GM11168 (cell line): Measurements from ENCODE around the gene KDM6B.

Source experiments
- in situ Hi-C: fragments of 300-500 bp; cut with MboI; formaldehyde crosslinking; loops from one replicate; pipeline ENCODE4 v1.12.0; 2022; ENCODE audit warnings: low sequenced_read_pairs; ENCODE audit not compliant: unreplicated experiment

Gene KDM6B

DNA sequence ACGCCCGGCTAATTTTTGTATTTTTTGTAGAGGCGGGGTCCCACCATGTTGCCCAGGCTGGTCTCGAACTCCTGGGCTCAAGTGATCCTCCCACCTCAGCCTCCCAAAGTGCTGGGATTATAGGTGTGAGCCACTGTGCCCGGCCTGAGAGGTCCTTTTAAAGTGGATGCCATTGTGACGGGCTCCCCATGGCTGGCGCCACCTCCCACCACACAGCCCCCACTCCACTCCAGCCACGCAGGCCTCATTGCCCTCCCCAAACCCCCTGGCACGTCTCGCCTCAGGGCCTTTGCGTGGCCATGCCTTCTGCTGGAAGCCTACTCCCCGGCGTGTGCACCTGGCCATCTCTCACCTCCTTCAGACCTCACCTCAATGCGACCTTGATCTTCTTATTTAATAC lies 11.9 kb upstream of the KDM6B start:
- in situ Hi-C loops, result no loop called here

DNA sequence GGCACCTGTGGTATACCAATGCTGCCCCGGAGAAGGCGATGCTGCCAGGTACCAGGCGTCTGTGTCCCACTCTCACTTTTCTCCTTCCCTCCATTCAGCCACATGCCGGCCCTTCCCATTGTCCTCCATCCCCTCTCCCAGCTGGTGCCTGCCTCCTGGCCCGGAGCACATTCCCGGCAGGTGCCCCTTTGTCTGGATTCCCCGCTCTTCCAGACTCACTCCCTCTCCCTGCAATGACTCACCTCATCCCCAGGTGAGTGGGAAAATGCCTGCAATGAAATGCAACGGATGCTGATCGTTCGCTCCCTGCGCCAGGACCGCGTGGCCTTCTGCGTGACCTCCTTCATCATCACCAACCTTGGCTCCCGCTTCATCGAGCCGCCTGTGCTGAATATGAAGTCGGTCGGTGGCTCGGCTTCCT lies 10.4 kb upstream of the KDM6B start:
- in situ Hi-C loops, result no loop called here

DNA sequence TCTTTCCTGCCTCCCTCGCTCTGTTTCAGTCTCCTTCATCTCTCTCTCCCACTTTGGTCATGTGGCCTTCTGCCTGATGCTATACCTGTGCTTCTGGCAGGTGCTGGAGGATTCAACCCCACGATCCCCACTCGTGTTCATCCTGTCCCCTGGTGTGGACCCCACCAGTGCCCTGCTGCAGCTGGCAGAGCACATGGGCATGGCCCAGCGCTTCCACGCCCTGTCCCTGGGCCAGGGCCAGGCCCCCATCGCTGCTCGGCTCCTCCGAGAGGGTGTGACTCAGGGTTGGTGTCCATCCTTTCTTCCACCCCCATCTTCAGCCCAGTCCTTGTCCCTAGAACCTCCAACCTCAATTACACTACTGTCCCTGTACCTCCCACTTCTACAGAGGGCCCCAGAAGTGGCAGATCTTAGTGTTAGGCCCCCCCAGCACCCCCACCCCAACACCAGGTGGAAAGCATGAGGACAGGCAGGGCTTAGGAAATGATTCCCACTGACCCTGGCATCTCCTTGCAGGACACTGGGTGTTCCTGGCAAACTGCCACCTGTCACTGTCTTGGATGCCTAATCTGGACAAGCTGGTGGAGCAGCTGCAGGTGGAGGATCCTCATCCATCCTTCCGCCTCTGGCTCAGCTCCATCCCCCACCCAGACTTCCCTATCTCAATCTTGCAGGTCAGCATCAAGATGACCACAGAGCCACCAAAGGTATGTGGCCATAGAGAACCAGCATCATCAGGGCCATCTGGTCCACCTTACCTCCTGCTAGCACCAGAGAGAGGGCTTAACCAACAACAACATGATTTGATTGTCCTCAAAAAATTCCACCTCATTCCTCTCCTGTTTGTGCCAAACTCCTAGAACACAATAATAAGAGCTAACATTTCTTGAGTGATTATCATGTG lies 9.7 kb upstream of the KDM6B start:
- in situ Hi-C loops, result no loop called here

DNA sequence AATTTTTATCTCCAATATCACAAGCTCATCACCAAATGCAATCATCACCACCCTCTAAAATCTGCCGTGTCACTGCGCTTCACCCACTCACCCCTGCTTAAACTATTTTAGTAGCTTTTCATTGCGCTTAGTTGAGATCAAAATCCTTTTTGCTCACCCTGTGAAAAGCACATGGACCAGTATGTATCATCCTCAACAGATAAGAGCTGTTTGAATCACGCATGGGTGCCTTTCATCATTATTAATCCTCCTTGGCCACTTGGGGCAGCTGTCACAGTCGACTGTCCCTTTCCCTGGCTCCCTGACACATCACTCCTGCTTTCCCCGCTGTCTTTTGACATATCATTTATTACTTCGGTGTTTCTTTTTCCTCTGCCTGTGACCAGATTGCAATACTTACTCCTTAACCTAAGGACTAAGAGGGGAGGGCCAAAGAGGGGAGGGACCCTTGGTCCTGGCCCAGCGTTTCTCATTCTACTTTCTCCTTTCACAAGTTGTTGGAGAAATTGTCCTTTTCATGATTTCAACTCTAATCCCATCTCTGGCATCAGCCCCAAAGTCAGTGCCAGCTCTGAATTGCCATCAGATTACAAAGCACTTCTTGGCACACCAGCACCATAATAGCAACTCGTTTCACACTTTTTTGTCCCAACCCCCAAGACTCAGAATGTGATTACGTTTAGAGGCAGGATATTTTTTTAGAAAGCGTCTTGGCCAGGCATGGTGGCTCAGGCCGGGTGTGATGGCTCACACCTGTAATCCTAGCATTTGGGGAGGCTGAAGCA lies 8.6 kb upstream of the KDM6B start:
- in situ Hi-C loops, result no loop called here

DNA sequence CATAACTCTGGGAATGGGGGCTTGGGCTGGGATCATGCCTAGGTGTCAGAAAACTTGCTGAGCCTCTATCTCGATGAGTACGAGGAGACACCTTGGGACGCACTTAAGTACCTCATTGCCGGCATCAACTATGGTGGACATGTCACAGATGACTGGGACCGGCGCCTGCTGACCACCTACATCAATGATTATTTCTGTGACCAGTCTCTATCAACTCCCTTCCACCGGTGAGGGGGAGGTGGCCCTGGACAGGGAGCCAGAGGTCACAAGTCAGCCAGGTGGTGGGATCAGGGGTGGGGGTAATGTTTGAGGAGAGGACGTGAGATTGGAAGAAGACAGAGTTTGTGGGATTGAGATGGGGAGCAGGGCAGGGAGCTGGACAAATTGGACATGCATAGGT lies 3.4 kb upstream of the KDM6B start:
- in situ Hi-C loops, result no loop called here

DNA sequence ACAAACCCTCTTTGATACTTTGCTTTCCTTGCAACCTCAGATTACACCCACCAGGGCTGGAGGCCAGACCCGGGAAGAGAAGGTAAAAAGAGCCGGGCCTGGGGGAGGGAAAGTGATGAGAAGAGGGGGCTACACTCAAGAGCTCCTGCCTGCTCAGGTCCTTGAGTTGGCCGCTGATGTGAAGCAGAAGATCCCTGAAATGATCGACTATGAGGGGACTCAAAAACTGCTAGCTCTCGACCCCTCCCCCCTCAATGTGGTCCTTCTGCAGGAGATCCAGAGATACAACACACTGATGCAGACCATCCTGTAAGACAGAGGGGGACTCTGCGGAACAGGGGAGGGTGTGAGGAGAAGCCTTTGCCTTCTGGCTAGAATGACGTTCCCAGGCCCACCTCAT lies 2.8 kb upstream of the KDM6B start:
- in situ Hi-C loops, result no loop called here

DNA sequence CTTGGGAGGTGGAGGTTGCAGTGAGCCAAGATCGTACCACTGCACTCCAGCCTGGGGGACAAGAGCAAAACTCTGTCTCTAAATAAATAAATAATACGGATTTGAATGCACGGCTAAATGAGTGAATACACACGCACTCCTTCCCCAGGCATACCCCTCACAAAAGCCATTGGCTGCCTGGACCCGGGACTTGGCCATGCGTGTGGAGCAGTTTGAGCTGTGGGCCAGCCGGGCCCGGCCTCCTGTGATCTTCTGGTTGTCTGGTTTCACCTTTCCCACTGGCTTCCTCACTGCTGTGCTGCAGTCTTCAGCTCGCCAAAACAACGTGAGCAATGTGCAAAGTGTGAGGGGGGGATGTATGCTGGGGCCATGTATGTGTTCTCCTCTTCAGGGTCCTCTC lies 1.6 kb upstream of the KDM6B start:
- in situ Hi-C loops, result no loop called here

DNA sequence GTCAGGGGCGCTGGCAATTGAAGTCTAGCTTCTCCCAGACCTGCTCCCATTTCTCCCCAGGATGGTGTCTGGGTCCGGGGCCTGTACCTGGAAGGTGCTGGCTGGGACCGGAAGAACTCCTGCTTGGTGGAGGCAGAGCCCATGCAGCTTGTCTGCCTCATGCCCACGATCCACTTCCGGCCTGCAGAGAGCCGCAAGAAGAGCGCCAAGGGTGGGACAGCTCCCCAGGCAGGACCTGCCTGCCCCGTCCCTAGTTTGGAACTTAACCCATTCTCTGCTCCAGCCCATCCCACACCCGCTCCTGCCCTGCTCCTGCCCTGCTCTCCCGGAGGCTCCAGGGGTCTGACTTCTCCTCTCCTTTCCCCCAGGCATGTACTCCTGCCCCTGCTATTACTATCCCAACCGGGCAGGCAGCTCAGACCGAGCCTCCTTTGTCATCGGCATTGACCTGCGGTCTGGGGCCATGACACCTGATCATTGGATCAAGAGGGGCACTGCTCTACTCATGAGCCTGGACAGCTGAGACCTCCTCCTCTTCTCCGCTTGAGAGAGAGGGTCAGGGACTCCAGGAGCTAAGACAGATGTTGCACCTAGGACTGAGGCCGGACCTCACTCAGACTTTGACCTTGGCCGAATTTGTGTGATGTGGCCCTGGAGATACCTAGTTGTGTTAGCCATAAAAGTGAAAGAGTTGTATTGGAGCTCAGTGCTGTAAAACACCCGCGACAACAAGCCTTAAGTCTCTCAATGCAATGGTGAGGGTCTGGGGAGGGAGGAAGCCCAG lies 814 bp upstream of the KDM6B start:
- in situ Hi-C loops, result no loop called here

DNA sequence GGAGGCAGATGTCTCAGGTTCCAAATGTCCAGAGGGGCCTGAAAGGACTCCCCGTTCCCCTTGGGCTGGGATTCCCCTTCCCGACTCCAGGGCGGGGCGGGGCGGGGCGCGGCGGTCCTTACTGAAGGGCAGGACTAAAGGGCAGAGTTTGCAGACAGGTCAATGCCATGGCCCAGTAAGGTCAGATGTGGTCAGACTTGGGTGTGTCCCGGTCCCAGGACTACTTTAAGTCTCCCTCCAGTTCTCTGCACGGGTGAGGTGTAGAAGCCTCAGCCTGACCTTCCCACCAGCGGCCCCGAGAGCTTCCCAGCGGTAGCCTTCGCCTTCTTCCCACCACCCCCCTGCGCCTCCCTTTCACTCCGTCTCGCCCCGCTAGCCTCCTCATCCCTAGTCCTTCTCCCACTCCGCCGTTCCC lies 532 bp downstream of the KDM6B start:
- in situ Hi-C loops, result no loop called here

DNA sequence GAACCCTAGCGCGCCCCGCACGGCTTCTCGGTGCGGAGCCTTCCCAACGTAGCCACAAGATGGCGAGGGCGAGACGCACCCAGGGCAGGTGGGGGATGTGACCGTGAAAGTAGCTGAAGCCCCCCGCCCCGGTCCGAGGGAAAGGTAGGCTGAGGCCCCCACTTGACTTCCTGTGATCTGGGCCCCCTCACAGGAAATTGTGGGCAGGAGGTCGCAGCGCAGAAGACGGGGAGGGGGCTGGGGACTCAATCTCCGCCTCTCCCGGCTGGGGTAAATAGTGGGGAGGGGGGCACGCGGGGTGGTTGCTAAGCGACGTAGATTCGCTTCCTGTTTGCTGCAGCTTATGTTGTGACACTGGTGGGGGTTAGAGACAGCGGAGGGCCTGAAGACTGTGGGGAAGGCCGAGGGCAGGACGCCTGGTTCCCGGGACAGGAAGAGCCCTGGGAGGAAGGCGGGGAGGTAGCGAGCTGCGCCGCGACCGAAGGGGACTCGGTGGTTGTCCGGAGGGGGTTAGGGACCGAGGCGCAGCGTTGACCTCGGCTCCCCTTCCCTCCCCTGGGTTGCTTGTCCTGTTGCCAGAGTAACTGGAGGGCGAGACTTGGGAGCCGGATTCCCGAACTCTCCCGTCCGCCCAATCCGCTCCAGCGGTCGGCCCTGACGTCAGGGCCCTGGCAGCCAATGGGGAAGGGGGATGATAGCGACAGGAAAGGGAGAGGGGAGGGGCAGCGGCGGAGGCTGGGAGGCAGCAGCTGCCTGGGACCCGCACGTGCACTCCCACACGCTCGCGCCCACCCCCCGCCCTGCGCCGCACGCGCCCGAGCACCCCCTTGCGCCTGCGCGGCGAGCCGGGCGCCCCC lies 1.2 kb downstream of the KDM6B start:
- in situ Hi-C loops, result no loop called here

DNA sequence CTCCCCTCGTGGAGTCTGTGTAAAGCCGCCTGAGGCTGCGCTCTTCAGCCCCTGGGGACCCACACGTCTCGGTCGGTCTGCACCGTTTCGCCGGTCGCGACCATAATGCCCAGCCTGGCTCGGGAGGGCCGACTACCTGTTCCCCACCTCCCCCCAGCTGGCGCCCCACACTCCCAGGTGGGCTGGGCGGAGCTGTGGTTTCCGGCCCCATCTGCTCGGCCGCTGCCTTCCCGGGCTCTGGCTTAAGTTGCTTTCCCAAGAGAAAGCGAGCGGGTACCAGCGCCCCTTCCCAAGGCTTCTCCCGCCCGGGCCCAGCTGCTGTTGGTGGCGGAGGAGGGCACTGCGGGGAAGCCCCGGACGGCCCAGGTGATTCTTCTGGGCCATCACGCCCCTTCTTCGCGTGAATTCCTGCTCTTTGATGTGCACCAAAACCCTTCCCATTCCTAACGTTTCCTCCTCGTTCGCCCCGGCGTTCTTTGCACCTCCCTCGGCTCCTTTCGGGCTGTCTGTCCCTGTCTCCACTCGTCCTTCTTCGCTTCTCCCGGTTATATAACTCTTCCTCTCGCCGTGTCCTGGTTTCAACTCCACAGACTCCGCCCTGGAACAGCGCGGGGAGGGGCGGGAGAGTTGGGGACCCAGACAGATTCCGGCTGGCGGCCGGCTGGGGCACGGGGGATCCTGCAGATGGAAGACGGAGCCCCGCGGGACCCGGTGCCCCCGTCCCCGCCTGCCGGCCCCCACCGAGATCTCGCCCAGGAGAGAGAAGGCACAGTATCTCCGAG lies 2.0 kb downstream of the KDM6B start:
- in situ Hi-C loops, result no loop called here

DNA sequence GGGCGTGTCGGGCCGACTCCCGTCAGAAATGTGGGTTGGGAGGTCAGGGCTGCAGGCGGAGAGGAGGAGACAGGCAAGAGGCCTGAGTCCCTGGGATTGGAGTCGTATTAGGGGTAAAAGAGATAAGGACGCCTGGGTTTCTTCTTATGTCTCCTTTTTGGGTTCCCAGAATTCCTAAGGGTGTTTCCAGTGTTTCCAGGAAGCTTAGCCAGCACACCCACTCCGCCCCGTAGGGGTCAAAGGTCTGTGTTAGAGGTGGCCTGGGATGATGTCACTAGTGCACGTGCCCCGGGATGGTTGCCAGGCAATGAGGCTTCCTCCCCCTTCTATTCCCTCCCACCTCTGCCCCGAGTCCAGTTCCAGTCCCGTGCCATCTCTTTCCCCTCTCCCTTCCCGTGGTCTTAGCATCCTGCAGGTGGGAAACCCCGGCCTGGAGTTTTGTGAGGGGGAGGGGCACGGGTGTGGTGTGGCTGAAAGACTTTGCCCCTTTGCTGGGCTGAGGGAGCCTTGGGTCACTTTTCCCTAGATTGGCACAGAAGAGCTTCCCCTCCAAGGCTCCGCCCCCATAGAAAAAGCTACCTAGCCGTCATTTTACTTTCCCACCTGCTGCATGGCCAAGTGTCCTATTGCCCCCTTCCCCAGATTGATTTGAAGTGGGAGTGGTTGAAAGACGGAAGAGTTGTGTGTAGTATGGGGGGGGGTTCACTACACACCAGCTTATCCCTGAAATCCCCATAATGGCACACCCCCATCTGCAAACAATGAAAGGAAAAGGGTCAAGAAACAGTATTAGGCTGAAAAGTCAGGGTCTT lies 2.8 kb downstream of the KDM6B start:
- in situ Hi-C loops, result no loop called here

DNA sequence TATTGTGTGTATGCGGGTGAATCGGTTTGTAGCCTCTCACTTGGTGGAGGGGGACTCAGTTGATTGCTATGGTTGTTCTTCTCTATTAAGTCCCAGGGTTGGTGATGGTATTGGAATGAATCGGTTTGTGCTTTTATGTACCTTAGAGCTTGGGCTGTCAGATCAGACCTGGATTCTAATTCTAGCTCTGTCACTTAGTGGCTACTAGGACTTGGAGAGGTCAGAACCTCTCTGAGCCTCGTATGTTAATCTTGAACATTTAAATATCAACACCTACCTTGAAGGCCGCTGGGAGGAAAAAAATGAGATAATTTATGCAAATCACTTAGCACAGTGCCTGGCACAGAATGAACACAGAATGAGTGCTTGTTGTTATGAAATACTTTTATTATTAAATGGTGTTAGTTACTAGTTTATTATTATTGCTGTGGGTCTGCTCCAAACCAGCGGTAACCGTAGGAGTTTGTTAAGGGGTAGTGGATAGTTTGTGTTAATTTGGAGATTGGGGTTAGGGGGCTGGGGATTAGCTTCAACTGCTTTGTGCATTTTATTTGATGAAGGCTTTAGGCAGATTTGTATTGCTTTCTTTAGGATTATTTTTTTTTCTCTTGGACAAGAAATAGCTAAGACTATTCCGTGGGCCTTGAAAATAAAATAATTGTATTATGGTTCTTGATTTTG lies 3.5 kb downstream of the KDM6B start:
- in situ Hi-C loops, result no loop called here

DNA sequence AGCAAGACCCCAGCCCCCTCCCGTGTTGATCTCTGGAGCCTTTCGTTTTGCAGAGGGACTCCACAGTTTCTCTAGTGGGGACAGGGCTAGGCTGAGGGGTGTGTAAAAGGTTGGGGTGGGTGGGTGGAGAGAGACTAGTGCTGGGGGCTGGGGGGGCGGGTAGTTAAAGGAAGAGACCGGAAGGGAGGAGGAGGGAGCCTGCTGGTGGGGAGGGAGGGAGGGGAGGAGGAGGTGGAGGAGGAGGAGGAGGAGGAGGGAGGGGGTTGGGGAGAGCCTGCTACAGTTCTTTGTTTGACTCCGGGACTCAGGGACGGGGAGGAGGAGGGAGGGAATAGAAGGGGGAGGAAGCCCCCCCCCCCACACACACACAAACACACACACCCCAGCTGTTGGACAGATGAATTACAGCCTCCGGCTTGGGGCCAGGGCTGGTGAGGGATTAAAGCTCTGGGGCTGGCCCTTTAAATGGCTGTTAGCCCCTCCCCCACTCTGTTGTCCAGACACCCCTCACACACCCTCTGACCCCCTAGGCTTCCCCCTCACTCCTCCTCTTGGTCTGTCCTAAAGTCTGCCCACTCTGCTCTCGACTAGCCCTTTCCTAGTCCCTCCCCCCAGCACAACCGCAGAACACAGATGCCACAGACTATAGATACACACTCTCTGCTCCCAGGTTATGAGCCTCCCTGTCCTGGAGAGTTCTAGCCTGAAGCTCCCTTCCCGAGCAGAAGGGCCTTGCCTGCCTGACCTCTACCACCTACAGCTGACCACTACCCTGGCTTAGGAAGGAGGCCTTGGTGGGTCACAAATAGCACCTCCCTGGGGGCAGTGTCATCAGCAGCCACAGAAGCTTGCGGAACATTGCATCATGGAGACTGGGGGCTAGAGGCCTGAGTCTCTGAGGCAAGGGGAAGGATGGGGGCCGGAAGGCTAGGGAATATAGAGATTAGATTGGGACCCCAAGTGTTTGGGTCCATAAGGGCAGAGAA lies 4.4 kb downstream of the KDM6B start:
- in situ Hi-C loops, result no loop called here

DNA sequence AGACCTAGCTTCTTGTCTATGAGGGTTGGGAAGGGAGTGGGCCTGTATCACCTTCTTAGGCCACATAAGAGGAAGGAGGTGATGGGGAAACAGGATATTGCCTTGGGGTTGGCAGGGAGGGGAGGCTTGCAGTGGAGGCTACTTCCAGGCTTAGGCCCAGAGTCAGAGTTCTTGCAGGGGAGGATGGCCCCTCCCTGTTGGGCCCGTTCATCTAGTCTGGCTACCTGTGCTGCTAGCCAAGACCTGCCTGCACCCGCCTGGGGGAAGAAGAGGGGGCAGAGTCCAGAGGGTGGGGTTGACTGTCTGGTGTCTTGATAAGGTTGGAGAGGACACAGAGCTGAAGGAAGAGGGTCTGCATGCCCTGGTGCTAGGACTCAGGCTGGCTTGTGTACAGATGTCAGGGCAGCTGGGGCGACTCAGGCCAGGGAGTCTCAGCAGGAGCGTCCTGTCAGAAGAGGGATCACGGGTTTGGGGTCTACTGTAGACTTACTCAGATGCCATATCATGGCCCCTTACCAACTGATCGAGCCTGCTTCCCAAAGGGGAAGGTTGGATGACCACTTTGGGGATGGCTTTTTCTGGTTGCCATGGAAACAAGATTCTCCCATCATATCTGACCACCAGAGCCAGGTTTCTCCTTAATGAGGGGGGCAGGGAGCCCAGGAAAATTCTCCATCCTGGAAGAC lies 5.3 kb downstream of the KDM6B start:
- in situ Hi-C loops, result no loop called here

DNA sequence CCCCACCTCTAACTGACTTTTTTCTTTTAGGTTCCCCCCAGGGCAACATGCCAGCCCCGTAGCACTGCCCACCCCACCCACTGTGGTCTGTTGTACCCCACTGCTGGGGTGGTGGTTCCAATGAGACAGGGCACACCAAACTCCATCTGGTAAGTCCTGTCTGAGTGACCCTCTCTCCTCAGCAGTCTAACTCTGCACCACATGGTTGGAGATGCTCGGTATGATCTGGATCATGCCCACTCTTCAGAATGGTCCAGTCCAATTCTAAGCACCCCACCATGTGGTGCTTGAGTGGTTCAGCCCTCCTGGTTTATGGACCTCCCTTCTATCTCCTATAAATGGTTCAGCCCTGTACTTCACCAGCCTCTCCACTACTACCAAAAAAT lies 5.9 kb downstream of the KDM6B start:
- in situ Hi-C loops, result no loop called here
